Stimulated activated naive CD8-positive, alpha-beta T cell treated with anti-CD3 and anti-CD28 coated beads, Interleukin-15, amount 100 ng/mL, for 72 hours (primary cell): ENCODE results near the gene ZNF106.

Source experiments
- ATAC-seq: fragments of 150-1000 bp; cut with Tn5 transposase; 2 replicates; pipeline ENCODE4 v1.10.0; 2021; ENCODE audit warnings: mild to moderate bottlenecking, moderate library complexity
- DNase-seq, 2 donors: peaks; one replicate each; pipeline ENCODE4 v3.0.0; 2021 to 2022
- H3K27ac Mint-ChIP-seq, 2 donors: one replicate each; pipeline ENCODE4 v1.8.0; 2022; ENCODE audit warnings: mild to moderate bottlenecking in 2 of 2, mixed read lengths in 2 of 2, moderate library complexity in 2 of 2
- H3K27me3 Mint-ChIP-seq: one replicate; pipeline ENCODE4 v1.8.0; 2022; ENCODE audit warnings: mixed read lengths
- H3K4me1 Mint-ChIP-seq: one replicate; pipeline ENCODE4 v1.8.0; 2022; ENCODE audit warnings: mild to moderate bottlenecking, mixed read lengths
- H3K4me3 Mint-ChIP-seq, 2 donors: one replicate each; pipeline ENCODE4 v1.8.0; 2022; ENCODE audit warnings: mild to moderate bottlenecking in 2 of 2, mixed read lengths in 2 of 2, moderate library complexity in 1 of 2
- H3K9me3 Mint-ChIP-seq, 2 donors: one replicate each; pipeline ENCODE4 v1.8.0; 2022; ENCODE audit warnings: mixed read lengths in 2 of 2

The ZNF106 gene

GRCh38 chr15:42373274-42373673 lies 117.7 kb downstream of the ZNF106 start:
- H3K27me3 Mint-ChIP-seq = no peaks in the 10 kb centered on the region
- H3K4me3 Mint-ChIP-seq = no peak overlapping the region
- DNase-seq (no peak), ATAC-seq (no peak)
- no peaks in the 10 kb centered on the region for H3K4me1 Mint-ChIP-seq
- peaks cover 5 to 13% of the 10 kb centered on the region in 2 donors for H3K9me3 Mint-ChIP-seq
- no peak overlapping the region for H3K27ac Mint-ChIP-seq

- ATAC-seq (no peak), DNase-seq (no peak)
- Mint-ChIP-seq H3K27me3 (no peaks in the 10 kb centered on the region), H3K4me3 (no peak overlapping the region), H3K9me3 (no peaks in the 10 kb centered on the region), H3K4me1 (no peaks in the 10 kb centered on the region), H3K27ac (no peak overlapping the region)
Measured at GRCh38 chr15:42371096-42371495, 119.8 kb downstream of the ZNF106 start.

GRCh38 chr15:42368096-42368495 lies 122.8 kb downstream of the ZNF106 start:
- no peak overlapping the region for H3K4me3 Mint-ChIP-seq
- H3K27ac Mint-ChIP-seq = peak overlapping the region in 1 of 2 donors; percentile 35
- no peaks in the 10 kb centered on the region for H3K27me3 Mint-ChIP-seq
- no peaks in the 10 kb centered on the region for H3K4me1 Mint-ChIP-seq
- ATAC-seq (no peak), DNase-seq (no peak)
- H3K9me3 Mint-ChIP-seq = no peaks in the 10 kb centered on the region

GRCh38 chr15:42367041-42367440 lies 123.9 kb downstream of the ZNF106 start:
- no peak for ATAC-seq
- H3K9me3 Mint-ChIP-seq = no peaks in the 10 kb centered on the region
- H3K27ac Mint-ChIP-seq = no peak overlapping the region
- H3K4me3 Mint-ChIP-seq = no peak overlapping the region
- DNase-seq = no peak
- no peaks in the 10 kb centered on the region for H3K27me3 Mint-ChIP-seq
- no peaks in the 10 kb centered on the region for H3K4me1 Mint-ChIP-seq

- Mint-ChIP-seq H3K27ac (no peak overlapping the region), H3K9me3 (no peaks in the 10 kb centered on the region), H3K27me3 (no peaks in the 10 kb centered on the region), H3K4me3 (no peak overlapping the region), H3K4me1 (no peaks in the 10 kb centered on the region)
- DNase-seq (no peak), ATAC-seq (no peak)
Measured at GRCh38 chr15:42365921-42366550, 124.9 kb downstream of the ZNF106 start.

- H3K4me1 Mint-ChIP-seq = no peaks in the 10 kb centered on the region
- no peak for ATAC-seq
- H3K27me3 Mint-ChIP-seq = no peaks in the 10 kb centered on the region
- no peak for DNase-seq
- H3K4me3 Mint-ChIP-seq = no peak overlapping the region
- H3K9me3 Mint-ChIP-seq = no peaks in the 10 kb centered on the region
- no peak overlapping the region for H3K27ac Mint-ChIP-seq
Measured at GRCh38 chr15:42364529-42364928, 126.4 kb downstream of the ZNF106 start.

- ATAC-seq (no peak), DNase-seq (no peak)
- Mint-ChIP-seq H3K4me1 (no peaks in the 10 kb centered on the region), H3K27me3 (no peaks in the 10 kb centered on the region), H3K9me3 (no peaks in the 10 kb centered on the region), H3K27ac (no peak overlapping the region), H3K4me3 (no peak overlapping the region)
Measured at GRCh38 chr15:42363942-42364341, 127.0 kb downstream of the ZNF106 start.

- Mint-ChIP-seq H3K9me3 (no peaks in the 10 kb centered on the region), H3K27ac (no peak overlapping the region), H3K4me1 (no peaks in the 10 kb centered on the region), H3K4me3 (no peak overlapping the region), H3K27me3 (no peaks in the 10 kb centered on the region)
- no peak for ATAC-seq
- no peak for DNase-seq
Measured at GRCh38 chr15:42363487-42363886, 127.5 kb downstream of the ZNF106 start.
